Panc1 (cell line): Measurements from ENCODE around the gene HS3ST6. TPM values are rescaled to one million over a fixed set of nuclear protein-coding genes. Genes with fewer than 3 reads are reported as not detected.

Source experiments
- ATAC-seq: fragments of 200-7000 bp; cut with Tn5 transposase; 2 replicates; pipeline ENCODE4 v1.9.1; 2020; ENCODE audit warnings: mild to moderate bottlenecking, moderate library complexity
- BruUV-seq: library from RNA; stranded (reverse); fragments of 400-500 nt; replicated peaks from 2 replicates; lab custom pipeline; 2021; lab: Mats Ljungman, UMichigan
- CTCF ChIA-PET: fragments of 300-600 bp; sonication (Branson Sonifier 250); formaldehyde crosslinking; loops from one replicate; lab custom pipeline; 2022; ENCODE audit warnings: antibody characterized with exemption; lab: Charles Lee
- POLR2A ChIA-PET: fragments of 300-600 bp; sonication (Branson Sonifier 250); formaldehyde crosslinking; loops from one replicate; lab custom pipeline; 2022; ENCODE audit warnings: antibody characterized with exemption; lab: Charles Lee
- DNase-seq: peaks from one replicate; pipeline ENCODE4 v3.0.0-alpha.2; 2010; ENCODE audit warnings: low read depth, low spot score
- H3K27ac ChIP-seq: 2 replicates; pipeline ENCODE4 v1.5.1; 2011; ENCODE audit warnings: mild to moderate bottlenecking, low read length, inconsistent platforms
- H3K27me3 ChIP-seq: fragments of 200-500 bp; sonication (Bioruptor generic); 2 replicates; pipeline ENCODE4 v1.6.0; 2014; ENCODE audit warnings: low read length, inconsistent platforms; ENCODE audit not compliant: control insufficient read depth, insufficient read depth
- H3K36me3 ChIP-seq: fragments of 200-500 bp; sonication (Bioruptor generic); 2 replicates; pipeline ENCODE4 v1.5.1; 2014; ENCODE audit warnings: inconsistent platforms, mild to moderate bottlenecking, low read length, moderate library complexity; ENCODE audit not compliant: control insufficient read depth, insufficient read depth
- H3K4me1 ChIP-seq: 2 replicates; pipeline ENCODE4 v1.5.1; 2011; ENCODE audit warnings: inconsistent platforms, mild to moderate bottlenecking, low read length, moderate library complexity; ENCODE audit not compliant: control insufficient read depth, insufficient read depth
- H3K4me3 ChIP-seq, 2 experiments: 2 replicates each; pipeline ENCODE4 v1.5.1; 2011 to 2012; ENCODE audit warnings: low read depth in 2 of 2, low read length in 2 of 2, mild to moderate bottlenecking in 2 of 2, inconsistent platforms in 1 of 2, moderate library complexity in 1 of 2
- H3K9me3 ChIP-seq: fragments of 200-500 bp; sonication (Bioruptor generic); 2 replicates; pipeline ENCODE4 v1.5.1; 2014; ENCODE audit warnings: low read depth, mild to moderate bottlenecking, inconsistent platforms, low read length, moderate library complexity; ENCODE audit not compliant: control insufficient read depth, insufficient read depth
- CTCF ChIP-seq: fragments of 450-650 bp; IDR thresholded peaks from 2 replicates; pipeline ENCODE4 v1.5.1; 2017; ENCODE audit warnings: mild to moderate bottlenecking
- POLR2AphosphoS5 ChIP-seq: IDR thresholded peaks from 2 replicates; pipeline ENCODE4 v1.6.1; 2012; ENCODE audit warnings: mild to moderate bottlenecking, low read depth, low read length, moderate library complexity
- SIN3A ChIP-seq: IDR thresholded peaks from 2 replicates; pipeline ENCODE4 v1.6.1; 2012; ENCODE audit warnings: low read depth, mild to moderate bottlenecking, low read length, moderate library complexity, borderline replicate concordance; ENCODE audit not compliant: insufficient read depth
- TCF7L2 ChIP-seq: IDR thresholded peaks from 2 replicates; pipeline ENCODE4 v1.6.1; 2011; ENCODE audit warnings: mild to moderate bottlenecking, low read depth, low read length, inconsistent platforms
- in situ Hi-C: cut with HindIII; loops from 2 replicates; pipeline ENCODE4 v1.10.0; 2016; ENCODE audit warnings: low sequenced_read_pairs, low pct_unique_long_range_greater_than_20kb
- intact Hi-C: fragments of 100-400 bp; cut with micrococcal nuclease; formaldehyde crosslinking; loops from one replicate; pipeline ENCODE4 v1.10.0; 2022; ENCODE audit not compliant: unreplicated experiment
- total RNA-seq: library from RNA; stranded (reverse); gene quantifications from one replicate; pipeline ENCODE4 v1.2.1, GENCODE V29; 2021; ENCODE audit not compliant: unreplicated experiment
- TF ChIP-seq, protein P1 (sequence below), 2 experiments: IDR thresholded peaks; 2 replicates each; pipeline ENCODE4 v1.6.1; 2011 to 2012; ENCODE audit warnings: low read depth in 2 of 2, control low read depth in 1 of 2, low read length in 1 of 2, mild to moderate bottlenecking in 1 of 2, moderate library complexity in 1 of 2; ENCODE audit not compliant: insufficient read depth in 1 of 2

The HS3ST6 gene
- total RNA-seq, 1 experiment from 2014 or later: 3.3 TPM

- intact Hi-C loops: no loop called here
- in situ Hi-C loops: no loop called here
- ATAC-seq (no peak), DNase-seq (no peak)
- Histone ChIP-seq H3K27me3 (no peaks in the 10 kb centered on the region), H3K4me1 (no peaks in the 10 kb centered on the region), H3K9me3 (no peaks in the 10 kb centered on the region), H3K27ac (no peak overlapping the region), H3K36me3 (no peaks in the 10 kb centered on the region), H3K4me3 (no peak overlapping the region)
- POLR2A ChIA-PET: no interaction called here
- no TSS peak for BruUV-seq
- no peak for TF ChIP-seq TCF7L2
- TF ChIP-seq CTCF: no peak
- TF ChIP-seq SIN3A: no peak
- TF ChIP-seq, protein P1, sequence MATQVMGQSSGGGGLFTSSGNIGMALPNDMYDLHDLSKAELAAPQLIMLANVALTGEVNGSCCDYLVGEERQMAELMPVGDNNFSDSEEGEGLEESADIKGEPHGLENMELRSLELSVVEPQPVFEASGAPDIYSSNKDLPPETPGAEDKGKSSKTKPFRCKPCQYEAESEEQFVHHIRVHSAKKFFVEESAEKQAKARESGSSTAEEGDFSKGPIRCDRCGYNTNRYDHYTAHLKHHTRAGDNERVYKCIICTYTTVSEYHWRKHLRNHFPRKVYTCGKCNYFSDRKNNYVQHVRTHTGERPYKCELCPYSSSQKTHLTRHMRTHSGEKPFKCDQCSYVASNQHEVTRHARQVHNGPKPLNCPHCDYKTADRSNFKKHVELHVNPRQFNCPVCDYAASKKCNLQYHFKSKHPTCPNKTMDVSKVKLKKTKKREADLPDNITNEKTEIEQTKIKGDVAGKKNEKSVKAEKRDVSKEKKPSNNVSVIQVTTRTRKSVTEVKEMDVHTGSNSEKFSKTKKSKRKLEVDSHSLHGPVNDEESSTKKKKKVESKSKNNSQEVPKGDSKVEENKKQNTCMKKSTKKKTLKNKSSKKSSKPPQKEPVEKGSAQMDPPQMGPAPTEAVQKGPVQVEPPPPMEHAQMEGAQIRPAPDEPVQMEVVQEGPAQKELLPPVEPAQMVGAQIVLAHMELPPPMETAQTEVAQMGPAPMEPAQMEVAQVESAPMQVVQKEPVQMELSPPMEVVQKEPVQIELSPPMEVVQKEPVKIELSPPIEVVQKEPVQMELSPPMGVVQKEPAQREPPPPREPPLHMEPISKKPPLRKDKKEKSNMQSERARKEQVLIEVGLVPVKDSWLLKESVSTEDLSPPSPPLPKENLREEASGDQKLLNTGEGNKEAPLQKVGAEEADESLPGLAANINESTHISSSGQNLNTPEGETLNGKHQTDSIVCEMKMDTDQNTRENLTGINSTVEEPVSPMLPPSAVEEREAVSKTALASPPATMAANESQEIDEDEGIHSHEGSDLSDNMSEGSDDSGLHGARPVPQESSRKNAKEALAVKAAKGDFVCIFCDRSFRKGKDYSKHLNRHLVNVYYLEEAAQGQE (IDR thresholded peaks at IDR 0.05; ENCODE audit: insufficient read depth in 1 of 2, low read depth in 2 of 2, low read length in 1 of 2): no peak
- no peak for TF ChIP-seq POLR2AphosphoS5
- CTCF ChIA-PET: no interaction called here
These were observed 15.0 kb downstream of the HS3ST6 start for GRCh38 chr16:1903220-1903574.

GRCh38 chr16:1902547-1903219, 15.5 kb downstream of the HS3ST6 start:
- ATAC-seq (no peak), DNase-seq (no peak)
- Histone ChIP-seq H3K9me3 (no peaks in the 10 kb centered on the region), H3K4me1 (no peaks in the 10 kb centered on the region), H3K27me3 (no peaks in the 10 kb centered on the region), H3K27ac (no peak overlapping the region), H3K36me3 (no peaks in the 10 kb centered on the region), H3K4me3 (no peak overlapping the region)
- TF ChIP-seq POLR2AphosphoS5: no peak
- TF ChIP-seq CTCF: no peak
- TF ChIP-seq TCF7L2: no peak
- TF ChIP-seq, protein P1 (IDR thresholded peaks at IDR 0.05; ENCODE audit: insufficient read depth in 1 of 2, low read depth in 2 of 2, low read length in 1 of 2): no peak
- no peak for TF ChIP-seq SIN3A
- ChIA-PET CTCF (no interaction called here), POLR2A (no interaction called here)
- no TSS peak for BruUV-seq
- intact Hi-C loops (no loop called here), in situ Hi-C loops (no loop called here)
